Ammon's horn (tissue), 1 donor: ENCODE data around the gene TBPL1.
"Not testable (repeated sequence)": the region's sequence is repeated elsewhere in the genome, so short reads cannot be mapped to it uniquely, and the experiment has no call there.

Experiments
- DNase-seq: peaks from one replicate; pipeline ENCODE4 v3.0.0-alpha.2; 2016; ENCODE audit warnings: low spot score

Gene TBPL1

DNA sequence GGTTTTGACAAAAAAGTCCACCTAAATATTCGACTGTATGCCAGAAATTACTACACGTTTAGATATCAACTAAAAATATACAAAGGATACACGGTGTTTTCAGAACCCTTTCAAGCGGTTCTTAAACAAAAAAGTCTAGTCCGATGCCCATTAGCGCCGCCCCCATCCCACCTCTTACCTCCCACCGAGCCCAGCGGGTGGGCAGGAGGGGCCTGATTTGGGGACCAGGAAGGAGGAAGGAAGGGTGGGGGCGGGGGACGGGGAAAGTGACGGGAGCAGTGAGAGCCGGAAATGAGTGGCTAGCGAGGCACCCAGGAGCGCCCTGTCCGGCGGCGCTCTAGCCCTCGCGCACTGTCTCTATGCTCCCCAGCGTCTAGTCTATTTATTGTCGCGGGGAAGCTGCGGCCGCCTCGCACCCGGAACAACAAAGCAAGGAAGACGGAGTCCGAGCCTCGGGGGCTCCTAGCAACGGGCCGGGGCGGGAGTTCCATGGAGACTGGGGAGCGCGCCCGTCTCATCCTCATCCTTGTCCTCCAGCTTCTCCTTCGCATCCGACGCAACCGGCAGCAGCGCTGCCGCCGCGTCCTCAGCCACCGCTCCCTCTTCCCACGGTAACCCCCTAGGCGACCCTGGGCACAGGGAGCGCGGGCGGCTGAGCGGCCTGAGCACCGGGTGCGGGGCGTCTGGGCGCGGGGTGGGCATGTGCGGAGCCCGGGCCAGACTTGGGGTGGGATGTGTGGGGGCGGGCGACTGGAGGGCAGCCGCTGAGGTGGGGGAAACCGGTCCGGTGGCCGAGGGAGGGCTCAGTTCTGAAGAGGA lies at the start of gene TBPL1:
Gene TBPL1, plus strand, starts transcription at position 410 of the 819 bp plus-strand sequence. CDS start 26,902 bp downstream, outside the sequence.
- DNase-seq: peak; percentile 98

DNA sequence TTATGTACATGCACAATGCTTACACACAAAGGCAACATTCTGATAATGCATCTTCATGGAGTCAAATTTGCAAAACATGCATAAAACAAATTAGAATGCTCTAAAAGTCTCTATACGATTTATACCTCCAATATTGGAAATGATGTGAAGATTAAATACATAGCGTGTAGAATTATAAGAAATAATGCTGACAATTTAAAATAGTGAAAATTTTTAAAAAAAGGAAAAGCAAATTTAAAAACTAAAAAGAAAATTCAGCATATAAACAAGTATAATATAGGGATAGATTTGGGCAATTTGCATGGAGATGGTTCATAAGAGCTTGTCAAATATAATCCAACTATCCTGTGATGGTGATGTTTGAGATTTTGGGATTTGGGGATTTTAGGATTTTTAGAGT lies 49.2 kb upstream of the TBPL1 start:
- no peak for DNase-seq

DNA sequence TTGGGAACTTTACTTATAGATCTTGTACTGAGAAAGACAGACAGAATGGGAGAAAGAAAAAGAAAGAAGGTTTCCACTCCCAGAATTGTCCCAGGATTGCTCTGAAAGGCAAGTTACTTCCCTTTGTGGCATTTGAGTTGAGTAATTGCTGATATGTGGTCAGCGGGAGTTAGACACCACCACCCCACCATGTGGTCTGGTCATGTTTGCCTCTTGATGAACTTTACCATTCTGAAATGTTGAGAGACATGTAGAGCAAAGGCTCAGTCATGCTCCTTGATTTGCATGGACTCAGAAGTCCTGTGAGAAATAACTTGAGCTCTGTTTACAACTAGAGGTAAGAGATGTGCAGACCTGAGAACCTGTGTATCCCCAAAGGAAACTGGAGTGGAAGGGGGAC lies 47.0 kb upstream of the TBPL1 start:
- no peak for DNase-seq

DNA sequence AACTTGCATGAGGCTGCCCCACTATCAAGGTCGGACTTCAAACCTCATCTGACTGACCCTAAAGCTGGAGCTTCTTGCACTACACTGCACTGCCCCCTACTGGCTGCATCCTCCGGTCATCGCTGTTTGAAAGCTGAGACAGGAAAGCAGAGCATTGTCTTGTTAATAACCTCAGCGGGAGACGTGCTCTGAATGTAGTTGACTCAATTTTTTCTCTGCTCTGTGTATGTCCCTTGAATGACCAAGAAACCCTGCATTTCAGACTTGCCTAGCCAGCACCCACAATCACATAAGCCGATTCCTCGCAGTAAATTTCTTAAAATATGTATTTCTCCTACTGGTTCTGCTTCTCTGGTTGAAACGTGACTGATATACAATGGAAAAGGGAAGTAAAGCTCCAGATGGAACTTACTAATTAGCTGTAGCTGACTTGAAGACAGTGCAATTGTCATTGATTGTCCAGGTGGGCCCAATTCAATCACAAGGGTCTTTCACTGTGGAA lies 36.3 kb upstream of the TBPL1 start:
- peak; percentile 95 for DNase-seq

DNA sequence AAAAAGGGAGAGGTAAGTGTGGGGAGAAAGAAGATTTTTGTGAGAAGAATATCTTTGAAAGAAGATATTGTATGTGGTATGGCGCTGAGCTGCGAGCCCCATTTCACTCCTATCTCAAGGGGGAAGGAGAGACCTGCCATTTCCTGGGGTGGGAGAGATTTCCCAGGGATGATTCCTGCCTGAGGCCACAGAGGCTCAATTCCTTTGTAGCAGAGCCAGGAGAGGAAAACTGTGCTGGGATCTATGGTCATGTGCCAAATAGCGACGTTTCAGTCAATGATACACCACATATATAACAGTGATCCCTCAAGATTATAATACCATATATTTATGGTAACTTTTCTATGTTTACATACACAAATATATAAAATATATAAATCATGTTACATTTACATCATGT lies 35.2 kb upstream of the TBPL1 start:
- no peak for DNase-seq

DNA sequence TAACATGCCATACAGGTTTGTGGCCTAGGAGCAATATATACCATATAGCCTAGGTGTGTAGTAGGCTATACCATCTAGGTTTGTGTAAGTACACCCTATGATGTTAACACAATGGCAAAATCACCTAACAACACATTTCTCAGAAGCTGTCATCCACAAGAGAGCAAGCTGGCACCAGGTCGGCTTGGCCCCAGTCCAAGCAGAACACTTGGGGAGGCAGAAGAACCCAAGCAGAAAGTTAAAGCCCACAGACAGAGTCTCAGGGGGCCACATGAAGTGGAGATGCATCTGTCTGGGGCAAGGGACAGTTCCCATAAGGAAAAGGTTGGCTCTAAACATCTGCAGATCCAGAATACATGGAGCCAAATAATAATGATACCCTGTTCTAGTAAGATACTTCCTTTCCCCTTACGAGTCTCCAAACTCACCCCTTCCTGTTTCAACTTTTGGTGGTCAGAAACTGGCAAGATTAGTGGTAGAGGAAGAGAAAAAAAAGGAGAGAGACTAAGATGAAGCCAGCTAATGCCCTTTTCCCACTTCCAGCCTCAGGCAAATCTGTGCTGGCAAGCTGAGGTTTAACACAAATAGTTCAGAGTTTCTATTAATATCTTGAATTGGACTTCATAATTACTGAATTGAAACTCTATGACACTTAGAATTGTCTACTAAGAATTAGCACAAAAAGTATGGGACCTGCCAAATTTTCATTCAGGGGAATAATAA lies 34.7 kb upstream of the TBPL1 start:
- no peak for DNase-seq

DNA sequence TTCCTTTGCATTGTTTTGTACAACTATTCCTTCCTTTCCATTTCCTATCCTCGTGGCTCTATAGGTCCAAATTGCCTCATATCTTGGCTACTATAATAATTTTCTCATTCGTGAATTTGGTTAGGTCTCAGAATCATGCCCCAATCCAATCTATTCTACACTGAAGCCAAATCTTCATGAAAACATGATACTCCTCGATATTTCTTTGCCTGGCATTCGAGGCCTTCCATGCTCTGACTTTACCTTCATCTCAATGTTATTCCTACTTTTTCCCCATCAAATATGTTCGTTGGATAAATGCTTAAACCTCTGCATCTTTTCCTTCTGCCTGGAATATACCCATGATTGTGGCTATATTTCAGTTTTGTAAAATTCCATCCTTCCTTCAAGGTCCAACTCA lies 33.7 kb upstream of the TBPL1 start:
- DNase-seq: no peak

DNA sequence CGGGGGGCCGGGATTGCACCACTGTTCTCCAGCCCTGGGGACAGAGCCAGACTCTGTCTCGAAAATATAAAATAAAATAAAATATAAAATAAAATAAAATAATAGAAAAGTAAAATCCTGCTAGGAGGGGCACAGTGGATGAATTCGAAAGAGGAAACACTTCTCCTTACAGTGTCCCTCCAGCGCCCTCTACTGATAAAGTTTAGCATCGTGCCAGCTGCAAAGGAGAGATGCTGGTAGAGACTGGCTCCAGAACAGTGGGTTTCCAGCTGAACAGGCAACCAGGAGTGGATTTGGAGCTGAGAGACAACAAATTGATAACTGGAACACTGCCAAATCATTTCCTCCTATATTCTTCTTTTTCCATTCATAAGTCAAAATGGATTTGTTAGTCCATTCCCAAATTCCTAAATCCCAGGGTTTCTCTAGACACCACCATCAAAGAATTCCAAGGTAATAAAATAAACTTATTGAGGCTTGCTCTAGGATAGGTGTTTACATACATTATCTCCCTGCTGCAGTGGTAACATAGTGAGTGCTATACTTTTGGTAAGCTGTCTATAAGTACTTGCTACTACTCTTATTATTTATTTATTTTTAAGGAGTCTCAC lies 31.7 kb upstream of the TBPL1 start:
- DNase-seq: peak; percentile 88

DNA sequence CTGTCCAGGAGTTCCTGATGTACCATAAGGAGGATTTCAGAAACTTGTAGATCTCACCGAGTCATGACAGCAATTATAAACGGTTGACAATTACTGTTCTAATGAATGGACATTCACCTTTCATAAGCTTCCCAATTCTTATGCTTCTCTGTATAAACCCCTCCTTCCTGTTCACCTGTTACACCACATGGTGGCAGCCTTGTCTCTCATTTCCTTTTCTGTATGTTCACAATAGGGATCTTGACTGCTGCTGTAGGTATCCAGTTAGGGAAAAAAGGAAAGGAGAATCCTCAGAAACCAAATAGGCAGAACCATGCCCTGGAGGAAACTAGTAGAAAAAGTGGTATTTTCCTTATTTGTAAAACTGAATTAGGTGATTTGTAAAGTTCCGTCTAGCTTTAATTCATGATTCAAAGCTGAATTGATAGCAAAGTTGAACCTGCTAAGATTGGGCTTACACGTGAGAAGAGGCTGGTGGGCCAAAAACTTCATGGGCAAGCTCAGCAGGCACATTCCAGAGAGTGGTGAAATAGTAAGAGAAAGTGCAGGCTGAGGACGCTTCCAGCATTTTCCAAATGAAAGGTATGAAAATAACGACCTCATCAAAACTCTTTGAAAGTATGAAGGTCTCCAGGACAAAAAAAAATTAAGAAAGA lies 29.0 kb upstream of the TBPL1 start:
- DNase-seq: peak; percentile 94

DNA sequence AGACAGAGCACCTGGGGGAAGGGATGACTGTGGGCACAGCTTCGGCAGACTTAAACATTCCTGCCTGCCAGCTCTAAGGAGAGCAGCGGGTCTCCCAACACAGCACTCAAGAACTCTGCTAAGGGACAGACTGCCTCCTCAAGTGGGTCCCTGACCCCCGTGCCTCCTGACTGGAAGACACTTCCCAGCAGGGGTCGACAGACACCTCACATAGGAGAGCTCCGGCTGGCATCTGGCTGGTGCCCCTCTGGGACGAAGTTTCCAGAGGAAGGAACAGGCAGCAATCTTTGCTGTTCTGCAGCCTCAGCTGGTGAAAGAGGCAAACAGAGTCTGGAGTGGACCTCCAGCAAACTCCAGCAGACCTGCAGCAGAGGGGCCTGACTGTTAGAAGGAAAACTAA lies 21.8 kb upstream of the TBPL1 start:
- DNase-seq: not testable (repeated sequence)

DNA sequence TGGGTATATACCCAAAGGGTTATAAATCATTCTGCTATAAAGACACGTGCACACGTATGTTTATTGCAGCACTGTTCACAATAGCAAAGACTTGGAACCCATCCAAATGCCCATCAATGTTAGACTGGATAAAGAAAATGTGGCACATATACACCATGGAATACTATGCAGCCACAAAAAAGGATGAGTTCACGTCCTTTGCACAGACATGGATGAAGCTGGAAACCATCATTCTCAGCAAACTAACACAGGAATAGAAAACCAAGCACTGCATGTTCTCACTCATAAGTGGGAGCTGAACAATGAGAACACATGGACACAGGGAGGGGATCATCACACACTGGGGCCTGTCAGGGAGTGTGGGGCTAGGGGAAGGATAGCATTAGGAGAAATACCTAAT lies 16.7 kb upstream of the TBPL1 start:
- not testable (repeated sequence) for DNase-seq

DNA sequence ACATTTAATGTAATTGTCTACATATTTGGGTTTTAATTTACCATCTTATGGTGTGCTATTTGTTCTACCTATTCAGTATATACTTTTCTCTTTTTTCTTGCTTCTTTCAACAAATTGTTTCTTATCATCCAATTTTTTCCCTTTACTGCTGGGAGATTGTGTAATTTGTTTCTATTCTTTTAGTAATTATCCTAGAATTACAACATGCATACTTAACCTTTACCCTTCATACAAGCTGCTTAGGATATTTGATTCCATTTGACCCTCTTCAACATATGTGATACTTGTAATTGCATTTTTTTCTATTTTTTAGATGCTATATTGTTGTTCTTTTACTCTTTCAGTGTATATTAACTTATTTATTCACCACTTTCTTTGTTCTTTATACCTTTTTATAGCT lies 15.1 kb upstream of the TBPL1 start:
- no peak for DNase-seq

DNA sequence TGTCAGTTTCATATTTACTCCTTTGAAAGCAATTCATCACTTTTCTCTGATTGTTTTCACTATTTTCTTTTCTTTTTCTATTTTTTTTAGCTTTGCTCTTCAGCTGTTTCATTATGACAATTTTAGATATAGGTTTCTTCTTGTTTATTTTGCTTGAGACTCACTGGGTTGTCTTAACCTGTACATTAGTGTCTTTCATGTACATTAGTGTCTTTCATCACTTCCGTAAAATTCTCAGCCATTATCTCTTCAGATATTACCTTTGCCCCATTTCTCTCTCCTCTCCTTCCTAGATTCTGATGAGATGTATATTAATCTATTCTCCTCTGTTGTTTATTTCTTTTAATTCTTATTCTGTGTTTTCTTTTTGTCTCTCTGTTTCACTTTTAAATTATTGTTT lies 14.5 kb upstream of the TBPL1 start:
- no peak for DNase-seq

DNA sequence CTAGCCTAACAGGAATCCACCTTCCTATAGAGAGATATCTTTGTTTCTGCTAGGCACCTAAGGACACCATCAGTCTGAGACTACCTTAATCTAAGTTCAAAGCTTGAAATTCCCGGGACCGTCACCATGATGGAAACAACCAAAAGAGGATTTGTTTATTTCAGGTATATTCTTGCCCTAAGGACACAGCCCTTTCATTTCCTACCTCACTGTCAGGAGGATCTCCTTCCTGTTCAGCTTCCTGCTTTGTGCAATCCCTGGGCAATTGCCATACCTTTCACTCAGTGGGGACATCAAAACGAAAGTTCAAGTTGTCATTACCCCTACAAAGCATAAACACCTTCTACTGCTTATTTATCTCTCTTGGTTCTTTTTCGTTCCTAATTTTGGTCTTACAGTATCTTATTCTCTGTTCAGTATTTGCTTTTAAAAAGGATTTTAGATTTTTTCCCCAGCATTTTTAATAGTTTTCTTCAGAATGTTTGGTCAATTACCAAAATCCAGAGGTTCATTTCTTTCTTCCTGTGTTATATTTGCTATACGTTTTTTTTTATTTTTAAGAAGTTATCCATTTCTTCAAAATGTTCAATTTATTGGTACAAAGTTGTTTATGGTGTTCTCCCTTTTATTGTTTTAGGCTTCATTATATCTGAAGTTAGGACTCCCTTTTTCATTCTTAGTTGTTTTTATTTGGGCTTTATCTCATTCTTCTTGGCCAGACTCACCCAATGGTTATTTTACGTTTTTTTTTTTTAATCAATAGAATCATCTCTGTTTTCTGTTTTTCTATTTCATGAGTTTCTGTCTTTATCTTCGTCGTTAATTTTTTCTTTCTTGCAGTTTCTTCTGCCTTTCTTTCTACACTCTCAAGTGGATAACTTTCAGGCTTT lies 13.0 kb upstream of the TBPL1 start:
- DNase-seq: no peak

DNA sequence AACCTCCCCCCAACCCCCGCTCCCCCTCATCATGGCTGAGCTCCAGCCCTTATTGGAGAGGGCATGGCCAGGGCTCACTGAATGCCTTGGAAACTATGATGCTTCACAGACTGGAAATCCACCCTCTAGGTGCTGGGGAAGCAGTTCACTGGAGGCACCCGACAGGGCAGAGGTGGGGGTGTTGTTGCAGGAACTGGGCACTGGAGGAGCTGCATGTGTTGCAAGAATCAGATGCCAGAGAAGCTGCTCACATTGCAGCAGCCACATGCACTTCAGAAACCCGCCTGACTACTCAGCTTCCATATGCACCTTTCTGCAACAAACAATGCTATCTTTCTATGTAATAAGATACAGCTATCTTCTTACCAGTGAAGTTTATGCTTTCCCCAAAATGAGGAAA lies 7.9 kb upstream of the TBPL1 start:
- no peak for DNase-seq

DNA sequence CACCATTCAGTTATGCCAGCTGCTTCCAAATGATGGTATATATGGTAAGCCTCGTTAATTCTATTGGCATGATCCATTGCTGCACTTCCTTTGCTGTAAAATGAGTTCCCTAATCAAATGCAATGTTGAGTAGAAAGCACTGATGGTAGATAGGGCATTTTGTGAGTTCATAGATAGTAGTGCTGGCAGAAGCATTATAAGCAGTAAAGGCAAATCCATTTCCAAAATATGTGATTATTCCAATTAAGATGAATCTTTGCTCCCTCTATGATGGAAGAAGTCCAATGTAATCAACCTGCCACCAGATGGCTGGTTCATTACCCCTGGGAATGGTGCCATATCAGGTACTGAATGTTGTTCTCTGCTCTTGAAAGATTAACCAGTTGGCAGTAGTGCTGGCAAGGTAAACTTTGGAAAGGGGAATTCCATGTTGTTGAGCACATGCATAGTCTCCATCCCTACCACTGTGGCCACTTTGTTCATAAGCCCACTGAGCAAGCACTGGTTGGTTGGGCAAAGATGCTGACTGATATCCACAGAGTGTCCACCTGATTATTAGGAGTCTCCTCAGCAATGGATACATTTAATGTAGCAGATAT lies 5.6 kb upstream of the TBPL1 start:
- no peak for DNase-seq

DNA sequence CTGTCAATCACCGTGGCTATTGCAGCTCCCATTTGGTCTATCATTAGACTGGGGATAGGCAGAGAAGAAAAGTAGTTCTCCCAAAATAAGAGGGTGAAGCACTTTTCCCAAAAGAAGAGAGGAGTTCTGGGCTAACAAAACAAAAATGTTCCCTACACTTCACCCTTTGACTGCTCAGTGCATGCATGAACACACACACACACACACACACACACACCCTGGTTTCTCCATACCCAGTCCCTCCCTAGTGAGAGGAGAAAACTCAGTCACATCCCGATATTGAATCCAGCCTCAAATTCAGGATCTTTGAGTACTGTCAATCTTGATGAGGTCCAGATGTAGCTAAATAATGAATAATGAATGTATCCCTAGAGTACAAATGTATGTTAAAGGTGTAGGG lies 4.6 kb upstream of the TBPL1 start:
- DNase-seq: no peak

DNA sequence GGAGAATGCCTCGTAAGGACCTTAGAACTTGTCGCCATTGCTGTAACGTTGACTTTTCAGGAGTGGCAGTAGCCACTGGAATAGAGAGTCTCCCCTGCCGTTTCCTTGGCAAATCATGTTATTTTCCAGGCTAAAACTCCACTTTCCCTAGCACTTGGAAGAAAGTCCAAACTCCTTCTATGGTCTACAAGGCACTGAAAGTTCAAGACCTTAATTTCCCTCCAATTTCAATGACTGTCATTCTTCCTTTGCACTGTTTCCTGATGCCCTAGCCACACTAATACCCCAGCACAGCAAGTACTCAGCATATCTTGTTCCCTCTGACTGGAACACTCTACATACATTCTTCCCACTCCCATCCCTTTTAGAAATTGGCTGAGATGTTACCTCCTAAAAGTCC lies 1.8 kb upstream of the TBPL1 start:
- no peak for DNase-seq

DNA sequence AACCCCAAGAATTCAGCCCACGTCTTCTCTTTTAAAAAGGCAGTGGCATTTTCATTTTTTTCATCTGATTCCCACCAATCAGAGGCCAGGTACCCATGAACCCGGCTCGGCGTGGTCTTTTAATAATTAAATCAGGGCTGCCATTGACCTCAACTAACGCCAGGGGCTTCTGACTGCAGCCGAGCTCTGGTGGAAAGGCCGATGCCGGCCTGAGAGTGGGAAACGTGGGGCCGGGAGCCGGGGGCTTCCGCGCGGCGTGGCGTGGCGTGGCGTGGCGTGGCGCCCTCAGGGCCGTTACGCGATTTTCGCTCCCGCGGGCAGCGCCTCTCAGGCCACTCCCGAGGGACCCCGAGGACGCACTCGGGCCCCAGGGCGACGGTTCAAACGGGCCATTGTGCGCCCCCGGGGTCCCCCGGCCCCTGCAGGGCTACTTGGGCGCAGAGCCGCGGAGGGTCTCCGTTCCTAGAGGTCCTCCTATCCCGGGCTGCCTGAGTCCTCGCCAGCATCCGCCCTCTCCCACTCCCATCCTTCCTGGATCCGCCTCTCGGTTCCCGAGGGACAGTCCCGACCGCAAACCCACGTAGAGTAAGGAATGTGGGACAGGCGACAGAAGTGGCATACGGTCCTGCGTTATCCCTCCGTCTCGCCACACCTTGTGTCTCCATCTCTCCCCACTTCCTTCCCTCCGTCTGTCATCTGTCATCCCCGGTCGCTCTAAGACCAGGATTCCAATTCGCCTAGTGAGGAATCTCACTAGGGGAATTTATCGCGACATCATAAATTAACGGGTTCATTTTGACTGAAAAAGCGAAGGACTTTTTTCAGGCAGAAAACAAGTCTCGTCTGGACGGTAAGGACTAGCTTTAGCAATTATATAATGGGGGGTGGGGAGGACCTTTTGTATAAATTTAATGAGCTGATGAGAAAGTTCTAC lies 876 bp upstream of the TBPL1 start:
- DNase-seq: peak; percentile 72
